MV-4-11 (cell line): Measurements from ENCODE around the gene ELP2.
"Not testable (repeated sequence)": the region's sequence is repeated elsewhere in the genome, so short reads cannot be mapped to it uniquely, and the experiment has no call there.

Source experiments
- DNase-seq: peaks from one replicate; lab custom pipeline; 2025; lab: John Stamatoyannopoulos, UW

ELP2 gene, protein sequence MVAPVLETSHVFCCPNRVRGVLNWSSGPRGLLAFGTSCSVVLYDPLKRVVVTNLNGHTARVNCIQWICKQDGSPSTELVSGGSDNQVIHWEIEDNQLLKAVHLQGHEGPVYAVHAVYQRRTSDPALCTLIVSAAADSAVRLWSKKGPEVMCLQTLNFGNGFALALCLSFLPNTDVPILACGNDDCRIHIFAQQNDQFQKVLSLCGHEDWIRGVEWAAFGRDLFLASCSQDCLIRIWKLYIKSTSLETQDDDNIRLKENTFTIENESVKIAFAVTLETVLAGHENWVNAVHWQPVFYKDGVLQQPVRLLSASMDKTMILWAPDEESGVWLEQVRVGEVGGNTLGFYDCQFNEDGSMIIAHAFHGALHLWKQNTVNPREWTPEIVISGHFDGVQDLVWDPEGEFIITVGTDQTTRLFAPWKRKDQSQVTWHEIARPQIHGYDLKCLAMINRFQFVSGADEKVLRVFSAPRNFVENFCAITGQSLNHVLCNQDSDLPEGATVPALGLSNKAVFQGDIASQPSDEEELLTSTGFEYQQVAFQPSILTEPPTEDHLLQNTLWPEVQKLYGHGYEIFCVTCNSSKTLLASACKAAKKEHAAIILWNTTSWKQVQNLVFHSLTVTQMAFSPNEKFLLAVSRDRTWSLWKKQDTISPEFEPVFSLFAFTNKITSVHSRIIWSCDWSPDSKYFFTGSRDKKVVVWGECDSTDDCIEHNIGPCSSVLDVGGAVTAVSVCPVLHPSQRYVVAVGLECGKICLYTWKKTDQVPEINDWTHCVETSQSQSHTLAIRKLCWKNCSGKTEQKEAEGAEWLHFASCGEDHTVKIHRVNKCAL

DNA sequence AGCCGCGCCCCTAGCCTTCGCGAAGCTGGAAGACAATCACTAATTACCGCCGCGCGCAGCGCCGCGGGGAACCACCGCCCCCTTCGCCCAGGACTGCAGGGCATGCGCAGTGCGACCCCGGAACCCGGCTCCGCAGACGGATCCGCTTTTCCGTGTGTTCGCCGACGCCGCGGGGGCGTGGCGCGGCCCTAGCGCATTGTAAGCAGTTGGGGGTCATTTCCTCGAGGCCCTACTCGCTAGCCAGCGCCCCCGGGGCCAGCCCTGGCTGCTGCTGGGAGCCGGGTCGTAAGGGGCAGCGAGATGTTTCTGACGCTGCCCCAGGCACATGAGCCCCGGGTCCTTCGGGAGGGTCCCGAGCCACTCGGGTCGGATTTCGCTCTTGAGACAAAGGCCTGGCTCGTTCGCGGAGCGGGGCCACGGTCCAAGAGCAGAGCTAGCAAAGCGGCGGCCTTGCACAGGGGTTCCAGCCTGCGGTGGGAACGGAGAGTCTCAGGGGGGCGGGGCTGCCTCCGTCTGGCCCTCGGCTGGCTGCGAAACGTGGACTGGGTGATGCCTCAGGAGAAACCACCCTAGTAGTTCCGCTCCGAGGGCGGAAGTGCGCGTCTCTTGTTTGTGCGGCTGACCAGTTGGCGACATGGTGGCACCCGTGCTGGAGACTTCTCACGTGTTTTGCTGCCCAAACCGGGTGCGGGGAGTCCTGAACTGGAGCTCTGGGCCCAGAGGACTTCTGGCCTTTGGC, at the start of gene ELP2, which contains the start of gene SLC39A6:
Gene ELP2 (plus strand): TSS at position 600 of the 739 bp plus-strand sequence. CDS start 35 bp downstream, at position 635.
Gene SLC39A6 (minus strand): TSS at position 41 of the 739 bp plus-strand sequence. CDS start 2,333 bp downstream, outside the sequence.
- DNase-seq = peak; percentile 93

DNA sequence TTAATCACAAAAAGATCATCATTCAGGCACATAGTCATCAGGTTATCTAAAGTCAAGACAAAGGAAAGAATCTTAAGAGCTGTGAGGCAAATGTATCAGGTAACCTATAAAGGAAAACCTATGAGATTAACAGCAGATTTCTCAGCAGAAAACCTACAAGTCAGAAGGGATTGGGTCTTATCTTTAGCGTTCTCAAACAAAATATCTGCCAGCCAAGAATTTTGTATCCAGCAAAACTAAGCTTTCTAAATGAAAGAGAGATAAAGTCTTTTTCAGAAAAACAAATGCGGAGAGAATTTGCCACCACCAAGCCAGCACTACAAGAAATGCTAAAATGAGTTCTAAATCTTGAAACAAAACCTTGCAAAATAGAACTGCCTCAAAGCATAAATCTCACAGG, 48.6 kb upstream of the ELP2 start:
- DNase-seq = not testable (repeated sequence)

DNA sequence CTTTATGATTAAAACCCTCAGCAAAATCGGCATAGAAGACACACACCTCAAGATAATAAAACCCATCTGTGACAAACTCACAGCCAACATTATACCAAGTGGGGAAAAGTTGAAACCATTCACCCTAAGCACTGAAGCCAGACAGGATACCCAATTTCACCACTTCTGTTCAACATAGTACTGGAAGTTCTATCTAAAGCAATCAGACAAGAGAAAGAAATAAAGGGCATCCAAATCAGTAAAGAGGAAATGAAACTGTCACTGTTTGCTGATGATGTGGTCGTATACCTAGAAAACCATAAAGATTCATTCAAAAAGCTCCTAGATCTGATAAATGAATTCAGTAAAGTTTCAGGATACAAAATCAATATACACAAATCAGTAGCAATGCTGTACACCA, 46.0 kb upstream of the ELP2 start:
- peak; percentile 67 for DNase-seq

DNA sequence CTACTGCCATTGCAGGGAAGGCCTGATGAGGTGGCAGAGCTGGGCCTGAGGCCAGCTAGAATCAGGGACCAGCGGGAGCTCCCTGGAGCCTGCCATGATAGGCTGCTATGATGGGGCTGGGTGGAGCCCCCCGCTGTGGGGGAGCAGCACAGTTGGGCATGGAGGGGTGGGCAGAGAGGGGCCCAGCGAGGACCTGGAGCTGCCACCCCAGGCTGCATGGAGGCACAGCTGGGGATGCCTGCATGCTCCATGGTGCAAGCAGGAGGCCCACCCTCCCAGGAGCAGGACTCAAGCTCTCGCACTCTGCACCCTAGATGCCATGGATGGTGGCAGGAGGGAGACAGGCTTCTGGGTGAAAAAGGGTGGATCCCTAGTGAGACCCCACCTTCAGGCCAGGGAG, 44.5 kb upstream of the ELP2 start:
- DNase-seq = no peak

DNA sequence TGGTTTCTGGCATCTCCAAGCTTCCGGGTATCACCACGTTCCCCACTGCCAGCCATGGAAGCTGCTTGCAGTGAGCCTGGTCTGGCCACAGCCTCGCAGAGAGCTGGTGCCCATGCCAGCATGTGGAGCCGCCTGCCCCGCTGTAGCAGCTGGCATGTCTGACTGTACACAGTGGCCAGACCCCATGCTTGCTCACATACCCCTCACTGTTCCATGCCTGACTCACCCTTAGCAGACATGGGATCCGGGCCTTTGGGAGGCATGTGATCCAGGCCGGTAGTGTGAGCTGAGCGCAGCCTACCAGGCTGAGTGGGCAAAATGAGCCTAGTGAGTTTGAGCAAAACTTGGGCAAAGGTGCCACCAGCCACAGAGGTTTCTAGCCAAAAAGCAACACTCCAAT, 43.5 kb upstream of the ELP2 start:
- no peak for DNase-seq

DNA sequence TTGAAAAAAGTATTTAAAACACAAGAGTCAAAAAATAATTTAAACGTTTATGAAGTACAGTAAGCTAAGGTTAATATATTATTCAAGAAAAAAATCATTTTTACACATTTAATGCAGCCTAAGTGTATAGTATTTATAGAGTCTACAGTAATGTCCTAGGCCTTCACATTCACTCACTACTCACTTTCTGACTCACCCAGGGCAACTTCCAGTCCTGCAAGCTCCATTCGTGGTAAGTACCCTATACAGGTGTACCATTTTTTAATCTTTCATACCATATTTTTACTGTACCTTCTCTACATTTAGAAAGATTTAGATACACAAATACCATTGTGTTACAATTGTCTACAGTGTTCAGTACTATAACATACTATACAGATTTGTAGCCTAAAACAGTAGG, 41.4 kb upstream of the ELP2 start:
- DNase-seq = no peak

DNA sequence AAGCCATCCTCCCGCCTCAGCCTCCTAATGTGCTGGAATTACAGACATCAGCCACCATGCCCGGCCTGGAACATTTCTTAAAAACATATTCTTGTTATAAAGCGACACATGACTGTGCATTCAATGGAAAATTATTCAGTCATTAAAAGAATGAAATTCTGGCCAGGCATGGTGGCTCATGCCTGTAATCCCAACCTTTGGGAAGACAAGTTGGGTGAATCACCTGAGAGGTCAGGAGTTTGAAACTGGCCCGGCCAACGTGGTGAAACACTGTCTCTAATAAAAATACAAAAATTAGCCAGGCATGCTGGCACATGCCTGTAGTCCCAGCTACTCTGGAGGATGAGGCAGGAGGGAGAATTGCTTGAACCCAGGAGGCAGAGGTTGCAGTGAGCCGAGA, 40.7 kb upstream of the ELP2 start:
- DNase-seq = no peak

DNA sequence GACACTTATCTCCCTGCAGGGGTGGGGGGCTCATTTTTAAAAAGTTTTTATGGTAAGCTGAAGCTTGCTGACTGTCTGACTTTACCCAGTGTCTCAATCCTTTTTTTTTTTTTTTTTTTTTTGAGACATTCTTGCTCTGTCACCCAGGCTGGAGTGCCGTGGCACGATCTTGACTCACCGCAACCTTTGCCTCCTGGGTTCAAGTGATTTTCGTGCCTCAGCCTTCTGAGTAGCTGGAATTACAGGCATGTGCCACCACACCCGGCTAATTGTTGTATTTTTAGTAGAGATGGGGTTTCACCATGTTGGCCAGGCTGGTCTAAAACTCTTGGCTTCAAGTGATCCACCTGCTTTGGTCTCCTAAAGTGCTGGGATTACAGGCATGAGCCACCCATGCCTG, 37.6 kb upstream of the ELP2 start:
- DNase-seq = not testable (repeated sequence)

DNA sequence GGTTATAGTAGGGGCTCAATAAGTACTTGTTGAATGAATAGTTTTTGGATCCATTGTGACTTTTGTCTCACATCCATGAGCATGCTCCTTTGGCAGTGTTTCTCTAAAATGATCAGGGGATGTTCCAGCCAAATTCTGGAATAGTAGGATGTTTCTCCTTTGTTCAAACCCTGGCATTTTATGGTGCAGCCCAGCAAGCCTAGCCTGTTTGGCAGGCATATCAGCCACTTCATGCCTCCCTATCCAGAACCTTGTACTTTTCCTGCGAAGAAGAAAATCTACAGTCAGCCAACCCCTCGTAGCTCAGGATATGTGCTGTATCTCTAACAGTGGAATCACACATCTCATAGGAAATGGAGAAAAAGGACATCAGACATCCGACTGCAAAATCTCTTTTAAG, 35.3 kb upstream of the ELP2 start:
- DNase-seq = no peak

DNA sequence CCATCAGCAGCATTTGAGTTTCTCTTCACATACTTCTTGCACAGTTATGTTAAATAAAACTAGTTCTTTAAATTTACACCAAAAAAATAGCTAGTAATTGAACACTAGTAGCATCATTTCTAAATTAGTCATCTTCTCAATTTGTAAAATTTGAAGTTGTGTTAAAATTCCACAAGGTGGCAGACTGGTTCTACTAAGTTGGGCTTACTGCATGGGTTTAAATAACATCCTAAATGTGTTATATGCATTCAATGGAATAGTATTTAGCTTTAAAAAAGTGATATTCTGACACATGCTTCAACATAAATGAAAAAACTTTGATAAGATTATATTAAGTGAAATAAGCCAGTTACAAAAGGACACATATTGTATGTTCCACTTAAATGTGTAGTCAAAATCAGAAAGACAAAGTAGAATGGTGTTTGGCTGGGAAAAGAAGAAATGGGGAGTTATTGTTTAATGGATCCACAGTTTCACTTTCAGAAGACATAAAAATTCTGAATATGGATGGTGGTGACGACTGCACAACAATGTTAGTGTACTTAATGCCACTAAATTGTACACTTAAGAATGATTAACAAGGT, 33.7 kb upstream of the ELP2 start:
- peak; percentile 64 for DNase-seq

DNA sequence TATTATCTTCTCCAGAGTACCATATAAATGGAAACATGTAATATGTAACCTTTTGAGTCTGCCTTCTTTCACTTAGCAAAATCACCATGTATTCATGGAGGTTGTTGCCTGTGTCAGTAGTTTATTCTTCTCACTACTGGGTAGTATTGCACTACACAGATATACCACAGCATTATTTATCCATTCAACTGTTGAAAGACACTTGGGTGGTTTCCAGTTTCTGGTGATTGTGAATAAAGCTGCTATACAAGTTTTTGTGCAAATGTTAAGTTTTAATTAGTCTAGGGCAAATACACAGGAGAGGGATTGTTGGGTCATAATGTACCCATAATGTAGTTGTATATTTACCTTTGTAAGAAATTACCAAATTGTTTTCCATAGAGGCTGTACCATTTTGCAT, 32.7 kb upstream of the ELP2 start:
- no peak for DNase-seq

DNA sequence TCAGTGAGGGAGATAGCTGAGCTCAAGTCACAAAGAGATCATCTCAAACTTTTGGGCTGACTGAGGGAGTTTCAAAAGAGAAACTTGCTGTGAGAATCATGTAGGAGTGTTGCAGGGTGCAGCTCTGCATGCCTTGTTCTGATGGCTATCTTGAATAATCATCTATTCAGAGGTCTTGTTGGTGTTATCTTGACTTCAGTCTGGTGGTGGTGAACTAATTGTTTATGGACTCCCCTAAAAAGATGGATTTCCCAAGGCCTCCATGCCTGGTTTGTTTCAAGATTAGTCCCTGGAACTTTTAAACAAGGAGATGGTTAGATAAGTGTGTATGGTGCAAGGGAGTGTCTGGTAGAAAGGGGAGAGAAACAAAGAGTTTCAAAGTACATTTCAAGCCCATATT, 30.4 kb upstream of the ELP2 start:
- DNase-seq = no peak

DNA sequence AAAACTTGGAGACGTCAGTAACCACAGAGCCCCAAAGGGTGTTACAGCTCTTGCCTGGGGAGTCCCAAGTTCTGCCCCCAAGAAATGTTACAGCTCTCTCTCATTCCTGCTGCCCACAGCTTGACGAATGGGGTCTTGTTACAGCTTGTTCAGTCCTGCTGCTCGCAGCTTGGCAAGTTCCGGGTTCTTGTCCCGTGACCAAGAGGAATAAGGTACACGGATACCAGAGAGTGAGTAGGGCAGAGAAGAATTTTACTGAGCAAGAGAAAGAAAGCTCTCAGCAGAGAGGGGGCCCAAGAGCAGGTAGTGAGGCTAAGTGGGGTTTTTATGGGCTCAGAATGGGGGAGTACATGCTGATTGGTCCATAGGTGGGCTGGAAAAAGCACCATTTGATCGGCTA, 27.8 kb upstream of the ELP2 start:
- no peak for DNase-seq

DNA sequence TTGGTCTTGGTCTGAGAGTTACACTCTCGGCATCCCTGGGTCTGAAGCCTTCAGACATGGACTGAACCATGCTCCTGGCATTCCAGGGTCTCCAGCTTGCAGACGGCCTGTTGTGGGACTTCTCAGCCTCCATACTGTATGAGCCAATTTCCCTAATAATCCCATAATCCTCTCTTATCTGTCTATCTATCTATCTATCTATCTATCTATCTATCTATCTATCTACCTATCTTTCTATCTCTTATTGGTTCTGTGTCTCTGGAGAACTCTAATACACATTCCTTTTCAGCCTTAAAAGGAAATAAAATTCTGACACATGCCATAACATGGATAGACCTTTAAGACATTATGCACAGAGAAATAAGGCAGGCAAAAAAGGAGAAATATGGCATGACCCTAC, 24.9 kb upstream of the ELP2 start:
- no peak for DNase-seq

DNA sequence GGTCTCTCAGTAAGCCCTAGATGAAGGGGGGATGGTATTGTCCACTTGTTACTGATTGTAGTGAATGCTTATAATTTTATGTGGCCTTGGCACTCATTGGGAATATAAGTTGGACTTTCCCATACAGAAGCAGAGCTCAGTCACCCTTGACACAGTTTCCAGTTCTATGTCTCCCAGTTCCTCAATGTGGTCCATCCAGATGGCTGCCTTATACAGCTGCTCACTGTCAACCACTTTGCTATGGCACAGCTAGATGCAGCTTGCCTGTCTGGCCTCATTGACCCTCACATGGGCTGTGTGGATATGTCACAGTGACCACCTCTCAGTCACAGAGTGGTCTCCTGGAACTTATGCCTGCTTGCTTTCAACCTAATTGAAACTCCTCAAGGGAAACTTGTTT, 22.2 kb upstream of the ELP2 start:
- DNase-seq = peak; percentile 74

DNA sequence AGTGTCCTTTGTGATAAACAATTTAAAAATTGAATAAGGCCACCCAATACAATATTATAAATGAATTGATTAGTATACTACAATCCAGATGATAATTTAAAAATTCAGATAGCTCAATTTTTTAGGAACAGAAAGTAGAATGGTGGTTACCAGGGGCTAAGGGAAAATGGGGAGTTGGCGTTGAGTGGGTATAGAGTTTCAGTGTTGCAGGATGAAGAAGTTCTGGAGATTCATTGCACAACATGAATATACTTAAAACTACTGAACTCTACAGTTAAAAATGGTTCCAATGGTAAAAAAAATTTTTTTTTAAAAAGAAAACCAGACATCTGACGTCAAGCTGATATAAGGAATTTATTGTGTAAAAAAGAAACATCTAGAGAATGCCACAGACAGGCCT, 21.5 kb upstream of the ELP2 start:
- peak; percentile 84 for DNase-seq

DNA sequence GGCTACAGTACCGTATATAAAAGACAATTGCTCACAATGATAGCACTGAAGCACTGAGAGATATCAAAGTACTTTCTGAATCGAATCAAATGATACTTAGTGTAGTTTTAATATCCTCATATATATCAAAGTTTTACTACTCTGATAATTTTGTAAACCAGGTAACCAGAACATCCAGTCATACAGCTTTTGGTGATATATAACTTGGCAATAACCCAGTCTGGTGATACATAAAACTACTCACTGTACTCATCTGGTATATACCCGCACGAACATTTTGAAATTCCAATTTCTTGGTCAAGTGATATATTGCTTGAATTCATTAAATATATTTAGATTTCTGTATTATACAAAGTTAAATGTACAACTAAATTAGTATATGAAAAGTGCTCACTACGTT, 21.1 kb upstream of the ELP2 start:
- DNase-seq = no peak

DNA sequence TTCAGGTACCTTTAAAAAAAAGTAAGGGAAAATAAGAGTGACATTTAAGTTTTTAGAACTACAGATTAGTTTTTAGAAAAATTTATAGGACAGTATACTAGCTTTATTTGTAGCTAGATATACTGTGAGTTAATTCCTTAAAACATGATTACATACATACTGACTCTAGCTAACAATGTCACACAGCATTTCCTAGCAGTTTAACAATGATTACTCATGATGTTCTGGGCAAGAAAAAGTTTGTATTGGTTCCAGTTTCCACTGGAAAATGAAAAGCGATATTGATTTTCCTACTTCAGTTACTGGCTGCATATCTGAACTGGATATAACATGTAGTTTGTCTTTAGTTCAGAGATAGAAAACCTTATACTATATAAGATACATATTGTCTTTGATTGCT, 20.0 kb upstream of the ELP2 start:
- no peak for DNase-seq

DNA sequence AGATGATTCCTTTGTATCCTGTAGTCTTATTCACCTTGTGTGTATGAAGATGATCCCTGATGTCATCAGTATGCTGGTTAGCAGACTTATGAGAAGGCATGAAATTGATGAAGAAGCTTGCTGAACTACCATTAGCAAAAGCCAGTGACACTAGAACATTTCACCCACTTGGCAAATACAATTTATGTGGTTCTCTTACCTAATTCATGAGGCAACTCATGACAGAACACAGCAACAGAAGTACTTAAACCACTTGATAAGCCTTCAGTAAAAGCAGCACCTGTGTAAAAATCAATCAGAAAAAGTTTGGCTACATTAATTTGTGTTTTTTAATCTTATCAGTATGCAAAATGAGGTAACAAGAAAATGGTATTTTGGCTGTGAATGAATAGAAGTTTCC, 17.4 kb upstream of the ELP2 start:
- DNase-seq = no peak

DNA sequence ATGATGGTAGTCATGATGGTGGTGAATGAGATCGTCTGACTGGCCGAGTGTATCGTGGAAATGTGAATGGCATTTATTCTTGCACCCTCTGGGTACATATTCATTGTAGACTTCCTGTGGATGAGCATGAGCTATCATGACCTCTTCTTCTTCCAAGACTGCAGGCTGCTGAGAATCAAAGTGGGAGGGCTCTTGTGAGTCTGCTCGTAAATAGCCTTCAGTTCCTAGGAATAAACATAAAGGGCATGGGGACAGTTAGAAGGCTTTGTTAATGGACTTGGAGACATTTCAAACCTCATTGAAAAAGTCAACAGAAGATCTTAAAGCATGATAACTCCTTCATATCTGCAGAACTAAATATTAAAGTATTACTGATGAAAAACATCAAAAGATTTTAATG, 15.4 kb upstream of the ELP2 start:
- no peak for DNase-seq

DNA sequence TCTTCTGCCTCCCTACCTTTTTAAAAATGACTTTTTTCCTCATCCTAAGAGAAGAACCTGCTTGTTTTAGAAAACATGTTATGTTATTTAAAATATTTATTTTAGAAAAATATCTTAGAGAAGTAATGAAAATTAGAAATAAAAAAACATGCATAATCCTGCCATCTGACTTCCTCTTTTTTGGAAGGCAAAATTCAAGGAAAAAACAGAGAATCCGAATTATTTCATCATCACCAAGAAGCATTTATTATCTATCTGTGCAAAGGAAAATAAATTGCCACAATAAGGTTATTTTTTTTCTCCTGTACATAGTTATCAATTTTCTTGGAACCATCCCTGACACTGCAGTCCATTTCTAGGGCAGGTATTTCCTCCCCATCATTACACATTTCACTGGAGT, 15.0 kb upstream of the ELP2 start:
- DNase-seq = no peak

DNA sequence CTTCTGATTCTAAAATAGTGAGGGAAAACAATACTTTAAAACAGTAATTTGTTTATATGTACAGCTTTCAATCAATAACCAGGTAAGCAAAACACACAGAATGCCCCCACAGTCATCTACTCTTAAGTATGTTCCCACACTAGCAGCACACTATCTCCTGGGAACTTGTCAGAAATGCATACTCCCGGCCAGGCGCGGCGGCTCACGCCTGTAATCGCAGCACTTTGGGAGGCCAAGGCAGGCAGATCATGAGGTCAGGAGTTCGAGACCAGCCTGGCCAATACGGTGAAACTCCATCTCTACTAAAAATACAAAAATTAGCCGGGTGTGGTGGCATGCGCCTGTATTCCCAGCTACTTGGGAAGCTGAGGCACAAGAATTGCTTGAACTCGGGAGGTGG, 12.9 kb upstream of the ELP2 start:
- not testable (repeated sequence) for DNase-seq
